Rectal smooth muscle tissue (tissue), 1 donor: ENCODE measurements around the gene APBA3.
A peak's percentile ranks its signal among the peaks of the same experiment; 100 is the strongest.

ENCODE experiments used
- H3K27ac ChIP-seq: one replicate; pipeline ENCODE4 v1.7.0; 2013; ENCODE audit warnings: low read depth, low read length, inconsistent platforms
- H3K27me3 ChIP-seq: one replicate; pipeline ENCODE4 v1.7.0; 2013; ENCODE audit warnings: low read length; ENCODE audit not compliant: control insufficient read depth, insufficient read depth
- H3K36me3 ChIP-seq: one replicate; pipeline ENCODE4 v1.7.0; 2013; ENCODE audit warnings: low read length; ENCODE audit not compliant: control insufficient read depth, insufficient read depth
- H3K4me1 ChIP-seq: one replicate; pipeline ENCODE4 v1.7.0; 2013; ENCODE audit warnings: low read length; ENCODE audit not compliant: control insufficient read depth, insufficient read depth
- H3K4me3 ChIP-seq: one replicate; pipeline ENCODE4 v1.7.0; 2013; ENCODE audit warnings: low read length
- H3K9ac ChIP-seq: one replicate; pipeline ENCODE4 v1.7.0; 2013; ENCODE audit warnings: low read length

Gene APBA3

DNA sequence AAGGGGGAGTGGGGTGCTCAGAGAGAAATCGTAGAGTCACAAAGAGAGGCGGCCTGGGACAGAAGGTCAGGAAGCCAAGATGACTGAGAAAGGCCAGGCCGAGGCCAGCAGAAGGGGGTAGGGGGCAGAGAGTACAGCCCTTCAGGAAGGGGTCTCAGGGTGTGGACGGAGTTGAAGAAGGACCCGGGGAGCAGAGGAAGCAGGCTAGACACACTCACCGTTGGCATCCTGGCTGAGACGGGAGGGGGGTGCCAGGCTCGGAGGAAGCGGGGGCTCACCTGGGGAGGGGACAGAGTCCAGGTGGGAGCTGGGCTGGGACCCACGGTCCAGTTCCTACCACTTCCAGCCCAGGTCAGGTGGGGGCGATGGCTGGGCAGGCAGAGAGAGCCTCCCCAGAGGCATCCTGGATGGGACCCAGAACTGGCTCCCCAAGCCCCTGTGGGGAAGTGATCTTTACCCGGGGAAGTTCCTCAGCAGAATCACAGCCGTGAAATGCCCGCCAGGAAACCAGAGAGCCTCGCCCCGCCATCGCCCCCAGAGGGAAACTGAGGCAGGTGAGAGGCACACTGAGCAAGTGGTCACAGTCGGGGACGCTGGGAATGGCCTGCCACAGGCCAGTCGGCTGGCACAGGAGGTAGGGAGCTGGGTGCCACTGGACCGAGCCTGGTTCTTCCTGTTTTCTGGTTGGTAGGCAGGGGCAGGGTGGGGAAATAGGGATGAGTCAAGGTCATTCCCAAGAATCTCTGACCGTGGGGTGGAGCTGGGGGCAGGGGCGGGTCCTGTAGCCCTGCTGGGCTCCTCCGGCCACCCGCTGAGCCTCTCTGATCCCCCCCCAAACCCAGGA lies 23.3 kb upstream of the APBA3 start:
- Histone ChIP-seq H3K36me3 (no peaks in the 10 kb centered on the region), H3K4me1 (no peaks in the 10 kb centered on the region), H3K4me3 (peak overlapping the region; percentile 44), H3K27me3 (peaks cover 6% of the 10 kb centered on the region), H3K9ac (no peak overlapping the region), H3K27ac (no peak overlapping the region)

DNA sequence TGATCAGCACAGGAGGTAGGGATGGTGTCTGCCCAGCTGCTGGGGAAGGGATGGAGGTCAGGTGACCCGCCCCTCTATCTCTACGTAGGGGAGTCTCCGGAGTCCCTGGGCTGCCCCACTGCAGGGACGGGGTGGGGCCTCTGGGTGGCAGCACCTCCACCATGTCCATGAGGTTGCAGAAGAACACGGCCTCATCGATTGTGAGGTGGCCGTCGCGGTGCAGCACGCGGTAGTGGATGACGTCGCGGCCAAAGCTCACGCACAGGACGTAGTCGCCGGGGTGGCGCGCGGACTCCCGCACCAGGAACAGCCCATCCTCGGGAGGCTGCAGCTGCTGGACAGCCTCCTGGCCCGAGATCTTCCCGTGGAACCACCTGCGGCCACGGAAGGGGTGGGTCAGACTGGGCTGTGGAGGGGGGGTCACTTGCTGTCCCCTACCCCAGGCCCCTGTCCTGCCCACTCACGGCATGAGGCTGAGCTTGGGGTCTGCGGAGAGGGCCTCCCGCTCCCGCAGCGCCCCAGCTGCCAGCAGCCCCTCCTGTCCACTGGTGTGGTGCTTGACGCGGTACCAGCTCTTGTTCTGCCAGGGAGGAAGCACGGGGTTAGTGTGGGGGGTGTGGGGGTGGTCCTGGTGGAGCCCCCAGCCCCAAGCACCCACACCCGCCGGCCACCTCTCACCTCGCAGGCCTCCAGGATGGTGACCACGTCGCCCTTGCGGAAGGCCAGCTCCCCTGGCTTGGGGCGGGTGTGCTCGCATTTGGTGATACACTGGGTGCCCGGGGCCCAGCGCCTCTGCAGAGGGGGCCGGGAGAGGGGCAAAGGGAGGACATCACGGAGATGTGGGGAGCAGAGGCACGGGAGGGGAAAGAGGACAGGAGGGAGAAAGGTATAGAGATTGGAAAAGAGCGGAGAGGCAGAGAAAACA lies 22.4 kb upstream of the APBA3 start:
- Histone ChIP-seq H3K9ac (no peak overlapping the region), H3K27me3 (peaks cover 6% of the 10 kb centered on the region)

DNA sequence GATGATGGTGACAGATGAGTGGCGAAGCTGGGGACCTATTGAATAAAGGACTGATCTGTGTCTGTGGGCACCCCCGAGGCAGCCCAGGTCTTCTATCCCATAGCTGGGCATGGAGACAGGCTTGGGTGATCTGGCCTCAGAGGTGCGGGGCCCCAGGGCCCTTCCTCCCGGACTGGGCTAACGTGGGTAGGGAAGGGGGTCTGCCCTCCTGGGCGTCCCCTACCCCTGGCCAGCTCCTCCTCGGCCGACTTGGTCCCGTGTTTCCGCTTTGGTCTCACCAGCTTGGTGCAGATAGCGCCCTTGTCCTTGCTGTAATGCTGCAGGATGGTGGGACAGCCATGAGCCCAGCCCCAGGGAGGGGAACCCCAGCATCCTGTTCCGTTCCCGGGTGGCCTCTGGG lies 21.4 kb upstream of the APBA3 start:
- Histone ChIP-seq H3K9ac (no peak overlapping the region), H3K4me1 (no peaks in the 10 kb centered on the region), H3K27ac (no peak overlapping the region), H3K27me3 (peaks cover 6% of the 10 kb centered on the region), H3K36me3 (no peaks in the 10 kb centered on the region), H3K4me3 (no peak overlapping the region)

More for the DNA sequence above, 22.4 kb upstream of the APBA3 start:
- Histone ChIP-seq H3K27ac (no peak overlapping the region), H3K4me1 (no peaks in the 10 kb centered on the region), H3K4me3 (no peak overlapping the region), H3K36me3 (no peaks in the 10 kb centered on the region)

DNA sequence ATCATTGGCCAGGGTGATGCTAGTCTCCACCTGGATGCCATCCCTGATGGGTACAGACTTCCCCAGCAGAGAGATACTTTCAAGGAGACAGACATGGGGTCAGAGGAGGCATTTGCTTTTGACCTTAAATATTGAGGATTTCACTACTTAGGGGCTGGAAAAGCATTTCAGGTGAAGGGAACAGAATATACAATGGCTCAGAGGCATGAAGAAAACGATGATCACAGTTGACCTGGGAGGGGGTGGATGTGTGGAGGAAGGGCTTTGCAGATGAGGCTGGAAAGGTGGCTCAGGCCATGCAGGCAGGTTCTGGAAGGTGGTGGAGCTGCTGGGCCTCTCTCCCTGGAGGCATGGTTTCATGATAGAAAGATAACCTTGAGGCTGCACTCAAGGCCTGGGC lies 20.8 kb upstream of the APBA3 start:
- Histone ChIP-seq H3K36me3 (no peaks in the 10 kb centered on the region), H3K27ac (no peak overlapping the region), H3K4me1 (no peaks in the 10 kb centered on the region), H3K27me3 (peaks cover 6% of the 10 kb centered on the region), H3K4me3 (no peak overlapping the region), H3K9ac (no peak overlapping the region)

DNA sequence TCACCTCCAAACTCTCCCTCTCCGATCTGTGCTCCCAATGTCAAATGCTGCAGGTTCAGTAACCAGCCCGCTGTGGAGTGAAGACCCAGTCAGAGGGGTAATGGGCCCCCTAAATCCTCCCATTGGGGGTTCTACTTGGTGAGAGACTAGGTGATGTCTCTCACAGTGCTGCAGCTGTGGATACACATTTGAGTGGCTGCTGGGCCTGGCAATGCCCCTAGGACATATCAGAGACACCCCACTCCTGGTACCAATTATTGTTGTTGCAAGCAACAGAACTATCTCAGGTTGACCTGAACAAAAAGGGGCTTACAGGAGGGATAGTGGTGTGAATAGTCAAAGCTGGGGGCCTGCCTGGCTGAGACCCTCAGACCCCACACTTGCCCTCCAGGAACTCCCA lies 20.1 kb upstream of the APBA3 start:
- Histone ChIP-seq H3K27me3 (peaks cover 6% of the 10 kb centered on the region), H3K4me1 (no peaks in the 10 kb centered on the region), H3K9ac (no peak overlapping the region), H3K36me3 (no peaks in the 10 kb centered on the region), H3K4me3 (no peak overlapping the region), H3K27ac (no peak overlapping the region)

DNA sequence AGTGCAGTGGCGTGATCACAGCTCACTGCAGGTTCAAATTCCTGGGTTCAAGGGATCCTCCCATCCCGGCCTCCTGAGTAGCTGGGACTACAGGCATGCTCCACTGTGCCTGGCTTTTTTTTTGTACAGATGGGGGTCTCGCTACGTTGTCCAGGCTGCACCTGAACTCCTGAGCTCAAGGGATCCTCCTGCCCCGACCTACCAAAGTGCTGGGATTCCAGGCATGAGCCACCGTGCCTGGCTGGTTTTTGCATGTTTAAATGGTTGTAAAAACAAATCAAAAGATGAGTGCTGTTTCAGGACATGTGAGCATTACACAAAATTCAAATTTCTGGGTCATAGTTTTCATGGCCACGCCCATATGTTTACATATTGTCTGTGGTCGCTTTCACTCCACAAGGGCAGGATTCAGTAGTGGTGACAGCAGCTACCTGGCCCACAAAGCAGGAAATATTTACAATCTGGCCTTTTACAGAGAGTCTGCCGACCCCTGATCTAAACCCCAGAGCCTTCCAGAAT lies 19.4 kb upstream of the APBA3 start:
- H3K27me3 ChIP-seq: peaks cover 6% of the 10 kb centered on the region
- H3K36me3 ChIP-seq: no peaks in the 10 kb centered on the region
- H3K4me3 ChIP-seq: no peak overlapping the region
- H3K27ac ChIP-seq: no peak overlapping the region
- no peak overlapping the region for H3K9ac ChIP-seq
- H3K4me1 ChIP-seq: no peaks in the 10 kb centered on the region

DNA sequence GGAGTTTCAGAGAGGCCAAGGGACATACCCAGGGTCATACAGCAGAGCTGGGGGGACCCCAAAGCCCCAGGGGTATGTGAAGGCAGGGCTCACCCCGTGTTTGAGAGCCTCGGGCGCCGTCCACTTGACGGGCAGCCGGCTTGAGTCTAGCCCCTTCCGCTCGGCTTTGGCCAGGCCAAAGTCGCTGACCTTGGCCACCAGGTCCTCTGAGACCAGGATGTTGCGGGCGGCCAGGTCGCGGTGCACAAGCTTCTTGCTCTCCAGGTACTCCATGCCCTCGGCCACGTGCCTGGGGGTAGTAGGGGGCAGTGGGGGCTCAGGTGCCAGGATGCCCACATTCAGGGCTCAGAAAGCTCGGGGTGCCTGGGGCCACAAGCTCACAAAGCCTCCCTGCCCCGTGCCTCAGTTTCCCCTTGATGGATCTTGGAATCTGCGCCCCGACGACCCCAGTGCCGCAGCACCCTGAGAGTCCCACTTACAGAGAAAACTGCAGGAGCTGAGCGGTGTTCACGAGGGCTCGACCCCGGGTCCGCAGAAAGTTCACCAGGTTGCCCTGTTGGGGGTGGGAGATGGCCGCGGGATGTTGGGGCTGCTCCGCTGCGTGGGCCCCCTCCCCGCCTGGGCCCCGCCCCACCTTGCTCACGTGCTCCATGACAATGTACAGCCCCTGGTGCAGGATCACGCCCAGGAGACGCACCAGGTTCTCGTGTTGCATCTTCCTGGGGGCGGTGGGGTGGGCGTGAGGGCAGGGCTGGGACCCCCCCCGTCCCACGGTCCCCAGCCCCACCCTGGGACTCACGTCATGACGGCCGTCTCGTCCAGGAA lies 17.6 kb upstream of the APBA3 start:
- H3K4me1 ChIP-seq: no peaks in the 10 kb centered on the region
- H3K9ac ChIP-seq: no peak overlapping the region
- H3K27ac ChIP-seq: no peak overlapping the region
- H3K27me3 ChIP-seq: no peaks in the 10 kb centered on the region
- no peaks in the 10 kb centered on the region for H3K36me3 ChIP-seq
- no peak overlapping the region for H3K4me3 ChIP-seq

DNA sequence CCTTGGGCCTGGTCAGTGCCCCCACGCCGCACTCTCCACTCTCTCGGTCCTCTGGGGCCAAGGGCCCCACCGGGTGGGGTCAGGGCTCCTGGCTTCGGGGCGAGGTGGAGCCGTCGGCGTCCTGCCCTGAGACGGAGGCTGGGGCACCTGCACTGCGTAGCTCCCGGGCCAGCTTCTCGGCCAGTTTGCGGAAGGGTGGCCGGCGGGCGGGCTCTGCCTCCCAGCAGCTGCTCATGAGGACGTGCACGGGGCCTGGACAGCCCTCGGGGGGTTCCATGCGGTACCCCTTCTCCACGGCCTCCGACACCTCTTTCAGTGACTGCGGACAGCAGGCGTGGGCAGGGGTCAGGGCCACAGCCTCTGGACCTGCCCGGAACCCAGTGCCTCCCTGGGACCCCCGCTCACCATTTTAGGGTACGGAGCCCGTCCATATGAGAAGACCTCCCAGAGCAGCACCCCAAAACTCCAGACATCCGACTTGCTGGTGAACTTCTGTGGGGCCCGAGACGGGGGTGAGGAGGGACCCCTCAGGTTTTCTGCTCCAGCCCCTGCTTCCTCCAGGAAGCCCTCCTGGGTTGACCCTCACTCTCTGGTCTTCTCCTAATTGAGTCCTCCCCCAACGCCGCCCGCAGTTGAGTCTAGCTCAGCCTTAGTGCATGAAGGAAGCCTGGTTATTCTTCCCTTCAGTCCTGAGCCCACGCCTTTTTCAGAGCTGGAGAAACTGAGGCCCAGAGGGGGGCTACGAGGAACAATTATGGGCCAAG lies 16.8 kb upstream of the APBA3 start:
- Histone ChIP-seq H3K4me1 (no peaks in the 10 kb centered on the region), H3K27ac (no peak overlapping the region), H3K9ac (no peak overlapping the region), H3K36me3 (no peaks in the 10 kb centered on the region), H3K27me3 (no peaks in the 10 kb centered on the region), H3K4me3 (no peak overlapping the region)

DNA sequence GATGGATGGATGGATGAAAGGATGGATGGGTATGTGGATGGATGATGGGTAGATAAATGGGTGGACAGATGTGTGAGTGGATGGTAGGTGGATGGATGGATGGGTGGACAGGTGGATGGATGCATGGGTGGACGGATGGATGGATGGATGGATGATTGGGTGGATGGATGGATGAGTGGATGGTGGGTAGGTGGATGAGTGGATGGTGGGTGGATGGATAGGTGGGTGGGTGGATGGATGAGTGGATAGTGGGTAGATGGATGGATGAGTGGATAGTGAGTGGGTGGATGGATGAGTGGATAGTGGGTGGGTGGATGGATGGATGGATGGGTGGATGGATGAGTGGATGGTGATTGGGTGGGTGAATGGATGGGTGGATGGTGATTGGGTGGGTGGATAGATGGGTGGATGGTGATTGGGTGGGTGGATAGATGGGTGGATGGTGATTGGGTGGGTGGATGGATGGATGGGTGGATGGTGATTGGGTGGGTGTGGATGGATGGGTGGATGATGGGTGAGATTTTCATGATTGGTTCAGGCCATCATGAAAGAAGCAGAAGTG lies 15.1 kb upstream of the APBA3 start:
- H3K27ac ChIP-seq: no peak overlapping the region
- H3K4me1 ChIP-seq: no peaks in the 10 kb centered on the region
- no peaks in the 10 kb centered on the region for H3K36me3 ChIP-seq
- H3K9ac ChIP-seq: no peak overlapping the region
- no peak overlapping the region for H3K4me3 ChIP-seq
- peaks cover 3% of the 10 kb centered on the region for H3K27me3 ChIP-seq

DNA sequence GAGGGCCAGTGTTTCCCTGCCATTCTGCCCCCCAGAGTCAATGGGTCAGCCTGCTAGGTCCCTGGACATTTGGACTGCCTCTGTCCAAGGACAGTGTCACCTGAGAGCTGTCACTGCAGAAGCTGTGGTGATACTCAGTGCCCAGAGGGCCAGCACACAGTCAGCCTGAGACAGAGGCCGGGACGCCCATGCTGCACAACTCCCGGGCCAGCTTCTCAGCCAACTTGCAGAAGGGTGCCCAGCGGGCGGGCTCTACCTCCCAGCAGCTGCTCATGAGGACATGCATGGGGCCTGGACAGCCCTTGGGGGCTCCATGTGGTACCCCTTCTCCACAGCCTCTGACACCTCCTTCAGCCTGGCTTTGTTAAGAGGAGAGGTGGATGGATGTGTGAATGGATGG lies 14.3 kb upstream of the APBA3 start:
- Histone ChIP-seq H3K4me1 (no peaks in the 10 kb centered on the region), H3K27me3 (peaks cover 3% of the 10 kb centered on the region), H3K9ac (no peak overlapping the region), H3K27ac (no peak overlapping the region), H3K4me3 (no peak overlapping the region), H3K36me3 (no peaks in the 10 kb centered on the region)

DNA sequence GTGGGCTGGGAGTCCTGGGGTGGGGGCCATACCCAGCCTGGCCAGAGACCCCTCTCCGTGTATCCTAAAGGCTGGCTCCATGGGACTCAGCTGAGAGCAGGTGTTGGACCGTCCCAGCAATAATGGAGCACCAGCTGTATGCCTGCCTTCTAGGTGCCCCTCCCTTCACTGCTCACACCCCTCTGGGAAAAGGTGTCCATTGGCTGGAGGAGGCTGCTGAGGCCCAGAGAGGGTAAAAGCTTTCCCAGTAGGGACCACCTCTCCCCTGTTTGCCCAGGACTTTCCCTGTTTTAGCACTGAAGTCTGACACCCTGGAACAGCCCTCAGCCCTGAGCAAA lies 13.9 kb upstream of the APBA3 start:
- Histone ChIP-seq H3K4me1 (no peaks in the 10 kb centered on the region), H3K27ac (no peak overlapping the region), H3K4me3 (no peak overlapping the region), H3K36me3 (no peaks in the 10 kb centered on the region), H3K9ac (no peak overlapping the region), H3K27me3 (peaks cover 3% of the 10 kb centered on the region)
